SHP77 treated with DMSO at 0.1 percent for 48 hours (cell line): ENCODE data around the gene TNNC1.
A peak's percentile ranks its signal among the peaks of the same experiment; 100 is the strongest.

ENCODE experiments used
- DNase-seq: peaks from one replicate; lab custom pipeline; 2025; lab: John Stamatoyannopoulos, UW

TNNC1 gene

DNA sequence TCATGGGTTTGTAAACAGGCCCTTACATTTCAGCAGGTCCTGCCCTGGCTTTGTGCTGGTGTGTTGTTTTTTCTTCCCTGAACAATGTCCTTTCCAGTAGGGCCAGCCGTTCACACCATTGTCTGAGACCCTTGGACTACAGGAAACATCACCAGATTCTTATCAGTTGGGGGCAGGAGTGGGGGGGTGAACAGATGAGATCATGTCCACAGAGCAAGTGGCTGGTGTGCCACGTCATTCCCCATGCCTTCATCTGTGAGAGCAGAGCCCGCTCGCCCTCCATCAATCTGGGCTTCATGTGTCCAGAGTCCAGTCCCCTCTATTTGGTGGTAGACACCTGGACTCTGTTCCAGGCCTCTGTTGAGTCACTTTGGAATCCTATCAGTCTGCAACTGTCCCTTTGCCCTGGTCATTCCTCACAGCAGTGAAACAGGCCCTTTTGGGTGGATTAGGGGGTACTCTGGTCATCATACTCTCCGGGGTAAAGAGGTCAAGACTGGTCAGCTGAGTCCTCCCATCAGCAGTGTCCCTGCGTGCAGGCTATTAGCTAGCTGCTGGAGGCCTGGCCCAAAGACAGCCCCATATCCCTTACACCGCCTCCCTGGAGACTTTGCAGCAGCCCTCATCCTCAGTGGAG lies 23.9 kb downstream of the TNNC1 start:
- DNase-seq = no peak

DNA sequence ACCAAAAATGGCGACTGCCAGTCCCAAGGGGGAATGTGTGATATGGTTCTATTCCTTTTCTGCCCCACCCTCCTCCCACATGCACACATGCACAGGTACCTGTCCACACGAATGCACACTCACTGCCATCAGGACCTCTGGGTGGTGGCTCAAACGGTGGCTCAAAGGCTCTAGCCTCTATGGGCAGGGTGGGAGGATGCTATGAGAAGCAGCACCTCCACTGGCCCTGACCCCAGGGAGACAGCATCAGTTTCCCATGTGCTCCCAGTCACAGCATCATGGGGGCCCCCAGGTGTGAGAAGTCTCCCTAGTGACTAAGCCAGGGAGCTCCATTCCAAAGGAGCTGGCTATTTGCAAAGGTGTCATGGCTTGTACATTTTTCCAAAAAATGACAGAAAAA lies 24.8 kb downstream of the TNNC1 start:
- DNase-seq = no peak

DNA sequence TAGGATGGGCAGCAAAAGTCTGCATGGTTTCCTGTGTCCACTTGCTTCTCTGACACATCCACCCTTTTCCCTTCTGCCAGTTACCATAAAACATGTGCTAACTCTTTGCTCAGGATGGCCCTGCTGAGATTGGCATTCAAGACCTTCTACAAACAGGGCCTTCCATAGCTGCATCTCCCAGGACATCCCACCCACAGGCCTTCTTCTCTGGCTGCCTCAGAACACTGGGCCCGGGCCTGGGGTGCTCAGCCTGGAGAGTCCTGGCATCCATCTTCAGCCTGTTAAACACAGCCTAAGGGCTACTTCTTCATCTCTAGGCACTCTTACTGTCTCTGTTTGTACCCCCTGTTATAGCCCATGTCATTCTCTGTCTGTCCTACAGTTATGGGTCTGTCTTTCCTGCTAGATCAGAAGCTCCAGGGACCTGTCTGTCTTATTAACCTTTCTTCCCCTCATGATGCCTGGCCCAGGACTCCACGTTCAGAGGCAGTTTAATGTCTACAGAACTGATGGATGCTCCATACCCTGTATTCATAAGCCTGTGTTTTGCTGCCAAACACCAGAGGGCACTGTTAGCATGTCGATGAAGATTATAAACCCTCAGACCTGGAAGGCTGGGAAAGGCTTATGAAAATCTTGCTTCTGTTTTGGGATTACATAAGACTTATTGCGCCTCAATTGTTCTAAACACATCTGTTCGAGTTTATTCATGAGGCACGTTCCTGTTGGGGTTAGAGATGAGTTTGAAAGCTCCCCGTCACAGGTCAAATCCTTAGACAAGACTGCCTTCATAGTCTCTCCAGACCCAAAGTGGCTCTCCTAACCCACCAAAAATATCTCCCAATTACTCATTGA lies 25.5 kb downstream of the TNNC1 start:
- peak; percentile 40 for DNase-seq

DNA sequence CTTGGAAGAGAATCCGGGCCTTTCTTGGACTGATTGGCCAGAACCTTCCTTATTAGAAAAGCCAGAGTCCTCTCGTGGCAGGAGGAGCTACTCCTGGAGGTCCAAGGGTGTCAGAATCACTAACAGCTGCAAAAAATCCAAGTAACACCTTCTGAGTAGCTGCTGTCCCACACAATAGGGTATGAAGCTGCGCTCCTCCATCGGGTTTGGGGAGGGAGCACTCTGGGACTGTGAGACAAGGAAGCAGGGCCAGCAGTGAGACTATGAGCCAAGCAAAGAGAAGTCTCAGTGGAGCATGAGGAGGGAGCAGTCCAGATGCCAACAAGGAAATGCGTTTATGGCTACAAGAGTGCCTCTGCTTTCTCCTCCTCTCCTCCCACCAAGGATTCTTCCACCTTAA lies 30.7 kb downstream of the TNNC1 start:
- no peak for DNase-seq

DNA sequence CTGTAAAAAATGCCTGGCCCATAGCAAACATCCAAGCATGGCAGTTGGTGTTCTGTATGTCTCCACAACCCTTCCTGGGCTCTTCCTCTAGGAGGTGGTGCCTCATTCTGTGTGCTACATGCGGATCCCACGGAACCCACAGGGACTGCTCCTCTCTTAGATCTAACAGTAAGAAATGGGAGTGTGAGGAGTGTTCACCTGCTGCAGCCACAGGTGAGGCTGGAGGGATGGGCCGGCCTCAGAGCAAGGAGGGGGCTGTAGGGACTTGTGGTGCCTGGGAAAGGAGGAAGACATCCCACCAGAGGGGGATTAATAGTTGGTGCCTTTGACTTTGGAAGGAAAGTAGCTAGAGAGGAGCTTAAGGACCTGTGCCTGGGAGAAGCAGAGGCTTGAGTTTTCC lies 31.2 kb downstream of the TNNC1 start:
- no peak for DNase-seq

DNA sequence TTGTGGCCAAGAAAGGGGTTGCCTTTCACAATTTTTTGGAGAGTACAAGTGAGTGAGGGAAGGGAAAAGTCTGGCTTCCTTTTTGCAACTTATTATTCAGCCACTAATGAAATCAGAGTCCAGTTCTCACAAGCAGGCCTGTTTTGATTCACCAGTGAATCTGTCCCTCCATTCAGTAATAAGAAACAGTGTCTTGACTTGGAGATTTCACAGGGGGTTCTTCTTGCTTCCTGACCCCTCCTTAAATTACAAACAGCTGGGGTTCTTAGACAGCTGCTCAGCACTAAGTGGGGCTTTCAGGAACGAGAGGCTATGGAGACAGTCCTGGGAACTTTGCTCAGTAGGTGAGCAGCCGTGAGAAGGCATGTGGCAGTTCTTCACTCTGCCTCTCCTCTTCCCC lies 33.5 kb downstream of the TNNC1 start:
- DNase-seq = no peak

DNA sequence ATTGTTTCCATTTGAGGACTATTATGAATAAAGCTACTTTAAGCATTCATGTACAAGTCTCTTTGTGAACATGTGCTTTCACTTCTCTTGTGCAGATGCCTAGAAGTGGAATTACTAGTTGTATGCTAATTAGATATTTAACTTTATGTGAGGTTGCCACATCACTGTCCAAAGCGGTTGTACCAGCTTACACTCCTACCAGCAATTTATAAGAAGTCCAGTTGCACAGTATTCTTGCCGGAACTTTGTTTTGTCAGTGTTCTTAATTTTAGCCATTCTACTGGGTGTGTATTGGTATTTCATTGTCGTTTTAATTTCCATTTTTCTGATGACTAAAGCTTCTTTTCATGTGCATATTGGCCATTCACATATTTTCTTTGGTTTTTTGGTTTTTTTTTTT lies 38.0 kb downstream of the TNNC1 start:
- DNase-seq = no peak

DNA sequence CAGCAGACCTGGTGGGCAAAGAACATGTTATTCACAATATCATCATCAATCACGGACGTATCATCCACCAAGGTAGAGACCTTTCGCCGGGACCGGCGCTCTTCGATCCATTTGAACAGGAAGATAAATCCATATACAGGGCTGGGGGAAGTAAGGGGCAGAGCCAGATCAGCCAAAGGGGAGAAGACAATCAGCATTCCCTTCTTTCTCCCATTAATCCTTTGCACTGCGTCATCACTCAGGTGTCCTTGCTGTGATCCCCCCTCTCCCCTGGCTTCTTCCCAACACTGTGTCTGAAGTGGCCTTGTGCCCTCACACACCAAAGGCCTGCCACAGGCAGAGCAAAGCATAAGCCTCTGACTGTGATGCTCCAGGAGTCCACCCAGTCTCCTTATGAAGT lies 45.4 kb downstream of the TNNC1 start:
- DNase-seq = no peak

DNA sequence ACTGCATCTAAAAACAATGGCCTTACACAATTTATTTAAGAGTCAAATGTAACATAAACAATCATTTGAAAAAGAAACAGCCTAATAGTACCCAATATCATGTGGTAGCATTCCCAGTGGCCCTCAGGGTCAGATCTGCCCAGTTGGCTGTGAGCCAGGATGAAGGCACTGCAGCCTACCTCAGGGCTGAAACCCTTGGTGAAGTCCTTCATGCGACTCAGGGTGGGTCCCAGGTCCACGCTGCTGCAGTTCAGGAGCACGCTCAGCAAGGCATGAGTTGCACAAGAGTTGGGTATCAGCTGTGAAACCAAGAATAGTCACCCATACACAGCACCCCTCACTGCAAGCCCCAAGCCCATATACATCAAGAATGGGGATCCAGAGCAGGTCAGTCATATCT lies 46.1 kb downstream of the TNNC1 start:
- no peak for DNase-seq

DNA sequence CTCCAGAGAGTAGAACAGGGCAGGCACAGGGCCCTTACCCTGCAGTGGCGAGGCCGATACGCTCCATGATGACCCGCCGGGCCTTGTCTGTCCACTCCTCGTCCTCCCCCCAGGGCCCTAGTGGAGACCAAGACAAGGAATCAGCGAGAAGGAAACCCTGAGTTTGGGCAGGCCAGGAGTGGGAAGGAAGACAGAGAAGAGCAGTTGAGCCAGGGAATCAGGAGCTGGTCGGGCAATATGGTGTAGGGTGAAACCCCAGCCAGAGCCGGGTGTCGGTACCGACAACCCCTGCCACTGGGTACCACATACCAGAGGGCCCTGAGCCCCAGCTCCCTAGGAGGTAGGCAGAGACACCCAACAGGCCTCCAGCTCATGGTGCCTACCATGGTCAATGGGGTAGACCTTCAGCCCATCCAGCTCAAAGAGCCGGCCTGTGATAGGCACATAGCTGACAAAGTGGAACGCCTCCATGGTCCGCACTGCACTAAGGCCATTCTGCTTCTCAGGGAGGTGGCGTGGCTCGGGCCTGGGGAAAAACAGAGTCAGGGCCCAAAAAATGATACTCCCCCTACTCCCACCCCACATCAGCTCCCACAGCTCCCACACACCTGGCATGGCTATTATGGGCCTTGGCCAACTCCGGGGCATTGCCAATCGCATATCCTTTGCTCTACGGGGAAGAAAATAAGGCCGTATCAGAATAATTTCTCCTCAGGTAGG lies 46.9 kb downstream of the TNNC1 start:
- no peak for DNase-seq

DNA sequence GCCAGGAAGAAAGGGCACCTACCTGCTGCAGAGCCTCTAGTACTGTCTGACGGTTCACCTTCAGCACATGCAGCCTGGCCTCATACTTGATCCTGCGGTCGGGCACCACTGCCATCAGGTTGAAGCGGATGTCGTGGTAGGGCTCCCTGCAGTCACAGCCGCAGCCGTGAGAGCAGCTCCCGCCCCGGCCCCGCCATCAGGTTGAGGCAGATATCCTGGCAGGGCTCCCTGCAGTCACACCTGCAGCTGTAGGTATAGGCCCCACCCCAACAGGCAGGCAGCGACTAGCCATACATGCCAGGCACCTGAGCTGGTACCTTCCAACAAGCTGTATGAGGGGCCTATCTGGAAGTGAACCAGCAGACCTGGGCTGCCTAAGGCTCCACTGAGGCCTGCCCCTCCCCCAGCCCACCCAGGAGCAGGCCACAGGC lies 47.6 kb downstream of the TNNC1 start:
- DNase-seq = no peak

DNA sequence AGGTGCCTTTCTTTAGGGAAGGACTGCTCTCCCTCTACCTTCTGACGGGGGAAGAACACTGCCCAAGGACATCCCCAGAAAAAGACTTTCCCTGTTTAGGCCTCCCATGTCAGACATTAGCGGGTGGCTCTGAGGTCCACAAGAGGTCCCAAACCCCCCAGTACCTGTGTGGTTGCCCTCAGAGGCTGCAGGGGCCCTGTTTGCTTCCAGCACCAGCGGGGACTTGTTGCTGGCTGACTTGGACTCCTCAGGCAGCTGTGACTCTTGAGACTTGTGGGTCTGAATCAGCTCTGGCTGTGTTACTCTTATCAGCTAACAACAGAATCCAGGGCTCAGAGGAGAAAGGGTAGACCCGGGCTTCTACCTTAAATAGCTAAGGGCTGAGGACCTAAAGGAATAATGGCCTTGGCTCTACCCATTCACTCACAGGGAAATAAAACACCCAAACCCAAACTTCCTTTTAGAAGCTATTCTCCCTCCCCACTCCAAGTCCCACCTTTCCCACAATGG lies 48.2 kb downstream of the TNNC1 start:
- DNase-seq = no peak

DNA sequence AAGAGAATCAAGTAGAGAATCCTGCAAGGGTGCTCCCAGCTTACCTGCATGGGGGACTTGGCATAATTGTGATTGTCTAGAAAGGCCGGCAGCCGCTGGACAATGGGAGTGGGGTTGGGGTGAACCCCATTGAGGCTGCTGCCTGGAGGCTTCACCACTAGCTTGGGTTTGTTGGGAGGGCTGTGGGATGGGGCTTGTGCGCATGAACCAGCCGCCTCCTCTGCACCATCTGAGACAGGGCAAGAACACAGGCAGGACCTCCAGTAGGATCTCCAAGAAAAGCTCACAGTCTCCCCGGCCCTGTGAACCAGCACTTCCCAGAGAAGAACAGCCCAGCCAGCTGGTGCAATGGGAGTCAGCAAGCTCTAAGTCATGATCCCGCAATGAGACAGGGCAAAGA lies 48.8 kb downstream of the TNNC1 start:
- no peak for DNase-seq

DNA sequence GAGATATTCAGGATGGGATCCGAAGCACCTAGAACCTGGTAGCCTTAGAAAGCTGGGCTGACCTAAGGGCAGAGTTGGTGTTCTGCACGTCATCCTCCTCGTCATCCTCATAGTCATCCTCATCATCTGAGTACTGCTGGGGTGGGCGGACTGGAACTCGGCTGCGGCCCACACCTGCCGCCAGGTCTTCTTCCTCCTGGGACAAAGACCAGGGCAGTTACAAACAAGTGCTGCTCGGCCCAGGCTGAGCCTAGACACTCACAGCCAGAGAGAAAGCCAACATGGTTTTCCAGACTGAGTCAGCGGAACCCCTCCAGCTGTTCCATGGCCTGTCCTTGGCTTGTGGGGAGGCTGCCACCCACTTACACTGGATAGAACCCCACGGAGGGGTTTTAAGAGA lies 49.5 kb downstream of the TNNC1 start:
- DNase-seq = no peak

DNA sequence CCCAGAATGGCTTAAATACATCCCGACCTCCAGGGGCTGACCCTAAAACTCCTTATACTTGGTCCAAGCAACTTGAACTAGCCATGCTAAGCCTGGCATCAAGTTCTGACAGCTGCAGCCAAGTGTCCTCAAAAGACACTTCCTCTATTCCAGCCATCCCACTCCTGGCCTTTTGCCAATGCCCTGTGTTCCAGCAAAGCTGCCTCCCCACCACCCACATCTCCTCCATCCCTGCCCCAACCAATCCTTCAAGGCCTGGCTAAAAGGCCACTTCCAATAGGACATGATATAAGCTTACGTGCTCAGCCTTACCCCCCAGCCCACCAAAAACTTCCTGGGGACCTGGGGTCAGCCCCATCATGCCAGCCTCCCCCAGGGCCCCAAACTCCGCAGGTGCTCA lies 49.9 kb downstream of the TNNC1 start:
- DNase-seq = no peak

DNA sequence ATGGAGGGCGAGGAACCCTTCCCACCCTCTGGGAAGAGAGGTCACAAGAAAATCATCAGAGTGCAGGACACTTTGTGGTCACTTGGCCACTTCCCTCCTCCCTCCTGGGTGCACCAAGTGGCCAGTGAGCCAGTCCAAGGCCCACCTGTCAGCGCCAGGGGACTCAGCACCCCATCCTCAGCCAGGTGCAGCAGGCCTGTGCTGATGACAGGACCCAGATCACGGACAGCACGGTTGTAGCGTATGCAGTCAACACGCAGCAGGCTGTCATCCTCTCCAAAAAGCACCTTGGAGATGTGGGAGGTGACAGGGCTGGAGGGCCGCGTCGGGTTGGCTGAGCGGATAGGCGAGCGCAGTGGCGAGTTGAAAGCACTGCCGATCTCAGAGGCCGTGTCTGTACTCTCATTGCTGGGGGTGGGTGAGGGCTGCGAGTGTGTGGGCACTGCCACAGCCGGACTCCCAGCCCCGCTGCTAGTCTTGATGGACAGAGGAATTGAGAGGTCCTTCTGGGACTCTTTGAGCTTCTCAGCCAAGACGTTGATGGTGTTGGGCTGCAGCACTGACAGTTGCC lies 50.5 kb downstream of the TNNC1 start:
- no peak for DNase-seq

DNA sequence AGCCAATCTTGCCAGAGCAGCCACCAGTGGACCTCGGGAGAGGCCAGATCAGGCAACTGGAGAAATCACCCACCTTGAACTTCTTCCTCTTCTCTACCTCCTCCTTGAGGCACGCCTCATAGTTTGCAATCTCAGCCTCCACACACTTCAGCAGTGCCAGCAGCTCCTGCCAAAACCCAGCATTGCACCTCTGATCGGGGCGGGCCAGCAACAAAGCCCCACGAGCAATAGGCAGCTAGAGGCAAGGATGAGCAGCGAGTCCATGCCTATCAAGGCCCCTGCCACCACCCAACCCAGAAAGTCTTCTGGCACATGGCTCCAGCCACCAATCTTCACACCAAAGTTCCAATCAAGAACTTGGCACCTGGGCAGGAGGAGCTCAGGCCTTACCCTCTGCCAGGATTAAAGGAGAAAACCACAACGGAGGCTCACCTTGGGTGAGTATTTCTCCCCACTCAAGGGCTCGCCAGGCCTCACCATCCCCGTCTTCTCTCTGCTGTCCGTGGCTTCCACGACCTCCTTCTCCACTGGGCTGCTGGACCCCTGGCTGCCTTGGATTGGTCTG lies 51.1 kb downstream of the TNNC1 start:
- no peak for DNase-seq

DNA sequence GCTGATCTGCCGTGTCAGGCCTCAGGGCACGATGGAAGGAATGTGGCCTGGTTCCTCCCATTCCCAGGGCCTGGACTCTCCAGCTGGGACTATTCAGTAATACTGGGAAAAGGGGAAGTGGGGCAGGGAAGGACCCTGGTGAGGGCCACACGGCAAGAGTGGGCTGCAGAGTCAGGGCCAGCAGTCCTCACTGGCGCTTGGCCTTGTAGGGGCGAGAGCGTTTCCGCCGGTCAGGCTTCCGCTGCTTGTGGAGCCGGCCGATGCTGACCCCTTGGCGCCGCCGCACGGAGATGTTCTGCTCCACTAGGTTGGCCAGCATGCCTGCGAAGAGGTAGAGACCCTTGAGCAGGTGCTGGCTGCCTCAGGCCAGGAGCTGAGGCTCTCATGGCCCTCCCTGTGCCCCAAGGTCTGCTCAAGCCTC lies 51.7 kb downstream of the TNNC1 start:
- DNase-seq = no peak

DNA sequence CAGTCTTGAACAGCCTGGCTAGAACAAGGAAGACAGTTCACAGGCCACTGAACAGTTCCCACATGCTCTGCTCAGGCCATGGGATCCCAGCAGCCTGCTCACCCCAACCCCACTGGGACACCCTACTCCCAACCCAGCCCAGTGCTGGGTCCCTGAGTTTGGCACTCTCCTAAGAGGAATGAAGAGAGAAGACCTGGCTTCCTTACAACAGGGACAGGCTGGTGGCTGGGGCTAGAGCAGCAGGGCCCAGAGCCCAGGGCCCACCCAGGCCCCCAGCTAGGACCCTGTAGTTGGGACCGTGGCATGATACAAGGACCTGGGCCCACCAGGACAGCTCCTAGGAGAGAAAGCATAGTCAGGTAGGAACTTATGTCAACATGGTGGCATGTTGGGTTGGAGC lies 52.3 kb downstream of the TNNC1 start:
- DNase-seq = no peak
